GM19240 (cell line): ENCODE data around the gene IDE.
"Not testable (repeated sequence)": the region's sequence is repeated elsewhere in the genome, so short reads cannot be mapped to it uniquely, and the experiment has no call there.

Source experiments
- DNase-seq: peaks from one replicate; pipeline ENCODE4 v3.0.0; 2011; ENCODE audit warnings: low spot score; ENCODE audit not compliant: insufficient read length

IDE gene

DNA sequence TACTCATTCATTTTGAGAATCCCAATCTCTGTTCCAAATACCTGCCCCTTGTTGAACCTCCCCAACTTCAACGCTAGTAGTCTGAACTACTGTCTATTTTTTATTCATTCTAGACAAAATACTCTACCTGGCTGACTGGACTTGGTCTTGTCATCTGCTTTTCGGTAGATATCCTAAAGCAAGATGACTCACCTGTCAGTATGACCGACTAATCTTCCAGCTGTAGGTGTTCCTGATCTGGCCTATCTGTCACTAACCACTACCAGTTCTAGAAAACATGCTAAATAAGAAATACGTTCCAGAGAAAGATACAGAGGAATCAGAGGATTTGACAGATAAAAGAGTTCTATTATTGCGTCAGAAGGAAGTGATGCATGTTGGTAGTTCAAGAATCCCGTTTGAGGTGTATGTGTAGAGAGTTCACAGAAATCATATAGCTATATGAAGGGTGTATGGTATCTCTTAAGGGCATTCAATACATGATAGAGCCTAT lies 81.1 kb downstream of the IDE start:
- no peak for DNase-seq

DNA sequence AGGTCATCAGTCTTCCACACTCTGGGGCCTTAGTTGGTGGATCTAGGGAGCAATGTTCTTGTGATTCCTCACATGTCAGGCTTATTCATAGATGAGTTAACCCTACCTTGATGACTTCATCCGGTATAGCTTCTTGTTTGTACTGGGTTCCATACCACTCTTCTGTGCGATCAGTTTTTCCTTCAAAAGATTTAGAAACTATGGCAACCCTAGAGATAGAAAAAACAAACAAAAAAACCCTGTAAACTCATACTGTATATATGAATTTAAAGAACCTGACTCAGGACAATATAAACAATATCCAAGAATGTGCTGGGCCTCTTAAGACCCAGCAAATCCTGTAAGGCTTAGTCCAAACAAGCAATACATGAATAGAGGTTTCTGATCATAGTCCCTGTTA lies 83.5 kb downstream of the IDE start:
- DNase-seq: no peak

DNA sequence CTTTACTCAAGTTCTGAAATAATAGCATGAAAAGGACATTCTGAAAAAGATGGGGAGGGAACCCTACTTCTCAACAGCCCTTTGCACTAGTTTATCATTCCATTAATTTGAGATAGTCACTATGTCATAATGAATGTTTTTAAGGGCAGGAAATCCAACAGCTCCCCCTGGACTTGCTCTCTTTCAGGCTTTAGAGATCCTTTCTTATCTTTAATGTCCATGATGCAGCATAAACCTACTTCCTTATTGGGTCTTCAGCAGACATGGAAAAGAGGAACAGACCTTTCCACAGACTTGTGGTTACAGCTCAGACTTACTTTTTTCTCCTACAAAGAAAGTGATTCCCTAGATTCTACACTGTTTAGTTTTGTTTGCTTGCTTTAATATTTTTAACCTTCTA lies 87.3 kb downstream of the IDE start:
- no peak for DNase-seq

DNA sequence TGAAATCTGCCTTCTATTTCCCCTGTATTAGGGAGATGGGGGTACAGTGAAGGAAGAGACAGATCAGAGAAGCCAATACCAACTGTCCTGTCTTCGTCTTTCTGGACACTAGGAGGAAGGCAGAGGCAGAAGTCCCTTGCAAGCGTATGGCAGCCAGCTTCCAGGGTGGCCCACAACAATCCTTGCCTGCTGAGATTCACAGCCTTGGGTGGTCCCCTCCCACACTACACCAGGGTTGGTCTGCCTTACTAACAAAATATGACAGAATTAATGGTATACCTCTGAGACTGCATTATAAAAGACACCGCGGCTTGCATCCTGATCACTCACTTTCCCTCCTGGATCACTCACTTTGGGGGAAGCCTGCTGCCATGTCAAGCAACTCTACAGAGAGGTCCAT lies 90.4 kb downstream of the IDE start:
- no peak for DNase-seq

DNA sequence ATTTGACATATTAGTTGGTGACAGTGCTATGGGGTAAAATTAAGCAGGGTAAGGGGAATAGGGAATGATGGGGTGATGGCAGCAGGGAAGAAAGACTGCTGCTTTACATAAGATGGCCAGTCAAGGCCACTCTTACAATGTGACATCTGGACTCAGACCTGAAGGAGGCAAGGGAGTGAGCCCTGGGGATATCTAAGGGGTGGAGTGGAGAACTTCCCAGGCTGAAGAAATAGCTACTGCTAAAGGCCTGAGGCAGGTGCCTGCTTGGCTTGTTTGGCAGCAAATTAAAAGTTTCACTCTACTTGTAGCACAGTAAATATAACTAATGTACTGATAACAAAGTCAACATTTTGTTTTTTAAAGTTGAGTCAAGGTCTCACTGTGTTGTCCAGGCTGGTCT lies 93.5 kb downstream of the IDE start:
- no peak for DNase-seq

DNA sequence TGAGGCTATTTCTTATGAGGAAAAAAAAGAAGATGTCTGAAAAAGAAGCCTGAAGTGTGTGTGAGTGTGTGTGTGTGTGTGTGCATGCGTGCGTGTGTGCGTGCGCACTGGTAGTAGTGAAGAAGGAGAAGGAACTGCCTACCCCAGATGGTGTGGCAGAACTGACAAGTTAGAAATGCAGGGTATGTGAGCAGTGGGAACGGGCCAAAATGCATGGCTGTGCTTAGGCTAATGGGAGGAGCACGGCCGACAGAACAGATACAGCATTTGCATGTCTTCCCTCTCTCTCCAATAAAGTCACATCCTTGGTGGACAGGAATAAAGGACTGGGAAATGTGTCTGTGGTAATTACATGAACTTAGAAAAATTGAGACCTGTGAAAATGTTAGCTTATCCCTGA lies 94.3 kb downstream of the IDE start:
- no peak for DNase-seq

DNA sequence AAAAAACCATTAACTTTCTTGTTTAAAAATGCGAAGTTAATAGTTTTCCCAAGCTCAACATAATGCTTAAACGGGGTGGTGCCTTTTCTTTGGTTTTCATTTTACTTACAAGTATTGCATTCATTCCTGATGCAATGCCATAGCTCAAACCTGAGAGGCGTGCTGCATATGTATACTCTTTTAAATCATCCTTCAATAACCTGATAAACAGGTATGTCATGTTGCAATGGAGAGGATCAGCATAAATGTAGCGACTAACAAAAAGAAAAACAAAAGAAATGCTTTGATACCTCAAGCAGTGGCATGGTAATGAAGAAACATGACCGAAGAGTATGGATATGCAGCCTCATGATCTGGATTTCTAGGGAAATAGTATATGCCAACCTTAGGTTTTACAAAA lies 95.4 kb downstream of the IDE start:
- no peak for DNase-seq

DNA sequence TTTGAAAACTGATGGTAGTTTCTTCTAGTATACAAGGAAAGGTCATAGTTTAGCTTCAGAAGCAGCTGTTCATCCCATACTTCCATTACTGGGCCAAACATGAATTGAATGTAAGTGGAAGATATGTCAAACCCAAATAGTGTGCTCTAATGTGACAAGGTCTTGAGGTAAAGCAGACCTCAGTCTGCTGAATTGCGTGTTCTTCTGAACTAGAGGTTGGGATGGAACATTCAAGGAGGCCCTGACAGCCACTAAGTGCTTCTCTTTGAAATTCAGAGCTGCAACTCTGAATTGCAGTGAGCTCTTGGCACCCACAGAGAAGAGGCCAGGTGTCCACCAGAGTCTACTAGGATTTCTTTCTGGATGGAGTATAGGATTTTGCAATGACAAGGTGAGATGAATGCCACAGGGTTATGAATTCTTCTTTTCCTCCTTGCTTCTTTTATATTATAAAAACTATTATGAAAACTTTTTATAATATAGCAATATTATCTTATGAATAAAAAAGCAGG lies 98.5 kb downstream of the IDE start:
- no peak for DNase-seq

DNA sequence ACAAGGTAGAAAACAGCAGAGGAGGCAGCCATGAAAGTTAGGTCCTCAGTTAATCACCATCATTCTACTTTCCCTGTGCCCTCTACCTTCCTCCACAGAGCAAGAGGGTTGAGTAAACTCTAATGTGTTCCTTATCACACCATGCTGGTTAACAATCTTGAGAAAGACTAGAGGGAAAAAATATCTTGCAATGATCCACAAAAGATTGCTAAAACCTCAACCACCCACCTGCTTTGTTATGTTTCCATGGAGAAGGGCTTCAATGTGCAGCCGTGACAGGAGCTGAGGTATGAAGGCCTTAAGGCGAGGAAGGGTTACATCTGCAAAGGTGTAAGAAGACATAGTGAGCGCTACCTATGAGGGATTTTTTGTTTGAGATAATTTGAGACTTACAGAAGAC lies 103.9 kb downstream of the IDE start:
- DNase-seq: no peak

DNA sequence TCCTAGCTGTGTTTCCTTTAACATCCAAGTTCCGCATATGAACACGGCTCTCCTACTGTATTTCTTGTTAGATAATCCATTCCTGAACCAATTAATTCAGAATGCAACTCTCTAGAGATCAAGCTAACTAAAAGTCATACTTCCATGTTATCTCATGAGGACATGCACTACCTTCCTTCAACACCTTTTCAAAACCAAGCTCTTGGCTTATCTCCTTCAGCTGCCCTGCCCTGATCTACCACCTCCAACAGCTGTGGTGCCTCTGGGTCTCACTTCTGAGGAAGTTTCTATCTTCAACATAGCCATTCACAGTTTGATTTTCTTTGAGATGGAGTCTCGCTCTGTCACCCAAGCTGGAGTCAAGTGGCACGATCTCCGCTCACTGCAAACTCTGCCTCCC lies 109.5 kb downstream of the IDE start:
- DNase-seq: no peak

DNA sequence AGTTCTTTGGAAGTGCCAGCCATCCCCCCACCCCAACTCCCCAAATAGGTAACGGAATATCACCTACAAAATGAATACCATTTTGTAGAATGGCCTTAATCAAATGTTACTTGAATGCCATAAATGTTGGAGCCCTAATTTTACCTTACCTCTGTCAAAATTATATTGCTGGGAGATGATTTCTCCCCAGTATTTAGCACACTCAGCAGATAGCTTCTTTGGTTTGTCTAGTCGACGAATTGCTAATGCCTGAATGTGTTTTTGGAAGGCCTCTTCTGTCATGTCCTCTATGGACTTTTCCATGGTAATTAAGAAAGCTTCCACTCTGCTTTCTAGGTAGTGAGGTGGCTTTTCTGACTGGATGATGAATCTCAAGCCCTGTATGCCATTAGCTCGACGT lies 110.3 kb downstream of the IDE start:
- DNase-seq: no peak

DNA sequence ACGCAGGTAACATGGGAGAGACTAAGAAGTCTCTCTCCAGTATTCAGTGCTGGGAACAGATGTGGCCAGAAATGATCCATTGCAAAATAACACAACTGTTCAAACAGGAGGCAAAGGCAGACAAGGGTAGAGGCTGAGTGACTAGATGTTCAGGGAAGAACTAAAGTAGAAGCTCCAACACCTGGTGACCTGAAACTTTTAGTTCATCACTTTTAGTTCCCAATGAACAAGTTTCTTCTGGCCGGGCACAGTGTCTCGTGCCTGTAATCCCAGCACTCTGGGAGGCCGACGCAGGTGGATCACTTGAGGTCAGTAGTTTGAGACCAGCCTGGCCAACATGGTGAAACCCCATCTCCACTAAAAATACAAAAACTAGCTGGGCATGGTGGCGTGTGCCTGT lies 118.9 kb downstream of the IDE start:
- DNase-seq: not testable (repeated sequence)

DNA sequence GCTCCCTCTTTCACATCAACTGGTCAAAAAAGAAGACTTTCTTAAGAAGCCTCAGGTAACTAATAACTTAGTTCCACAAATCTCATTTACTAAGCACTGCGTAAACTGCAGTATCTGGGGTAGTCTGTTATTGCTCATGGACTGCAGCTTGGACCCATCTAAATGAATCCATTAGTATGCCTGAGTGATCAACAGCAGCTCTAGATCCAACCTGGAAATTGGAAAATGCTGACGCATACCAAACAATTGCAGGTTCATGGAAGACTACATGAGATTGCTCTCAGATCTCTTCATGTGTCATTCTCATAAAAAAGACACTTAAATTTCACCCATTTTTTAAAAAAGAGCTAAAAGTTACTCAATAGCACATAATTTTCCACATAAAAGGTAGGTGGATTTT lies 121.6 kb downstream of the IDE start:
- no peak for DNase-seq

DNA sequence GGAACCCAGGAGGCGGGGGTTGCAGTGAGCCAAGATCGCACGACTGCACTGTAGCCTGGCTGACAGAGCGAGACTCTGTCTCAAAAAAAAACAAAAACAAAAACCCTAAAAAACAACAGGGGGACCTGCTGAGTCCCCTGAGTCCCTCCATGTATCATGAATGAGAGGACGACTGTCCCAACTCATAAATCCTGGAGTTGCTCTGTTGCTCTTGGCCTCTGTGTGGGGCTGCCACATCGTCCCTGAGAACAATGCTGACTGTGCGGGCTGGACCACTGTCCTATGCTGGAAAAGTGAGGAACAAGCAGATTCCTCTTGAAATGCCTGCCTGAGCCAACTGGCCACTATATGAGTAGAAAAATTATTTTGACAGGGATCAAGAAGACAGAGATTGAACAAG lies 122.5 kb downstream of the IDE start:
- no peak for DNase-seq

DNA sequence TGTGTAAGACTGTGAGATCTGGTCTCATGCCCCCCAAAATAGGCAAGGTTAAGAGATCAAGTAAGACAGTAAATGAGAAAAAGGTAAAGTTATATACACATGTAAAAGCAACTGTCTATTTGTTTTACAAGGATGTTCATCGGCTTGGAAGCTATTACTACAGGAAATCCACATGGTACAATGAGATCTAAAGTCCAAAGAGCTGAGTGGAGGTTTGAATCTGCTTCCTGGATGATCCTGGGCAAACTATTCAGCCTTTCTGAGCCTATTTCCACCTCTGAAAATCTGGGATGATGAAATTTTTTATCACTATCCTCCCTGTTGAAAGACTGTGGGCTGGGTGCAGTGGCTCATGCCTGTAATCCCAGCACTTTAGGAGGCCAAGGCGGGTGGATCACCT lies 123.0 kb downstream of the IDE start:
- DNase-seq: no peak

DNA sequence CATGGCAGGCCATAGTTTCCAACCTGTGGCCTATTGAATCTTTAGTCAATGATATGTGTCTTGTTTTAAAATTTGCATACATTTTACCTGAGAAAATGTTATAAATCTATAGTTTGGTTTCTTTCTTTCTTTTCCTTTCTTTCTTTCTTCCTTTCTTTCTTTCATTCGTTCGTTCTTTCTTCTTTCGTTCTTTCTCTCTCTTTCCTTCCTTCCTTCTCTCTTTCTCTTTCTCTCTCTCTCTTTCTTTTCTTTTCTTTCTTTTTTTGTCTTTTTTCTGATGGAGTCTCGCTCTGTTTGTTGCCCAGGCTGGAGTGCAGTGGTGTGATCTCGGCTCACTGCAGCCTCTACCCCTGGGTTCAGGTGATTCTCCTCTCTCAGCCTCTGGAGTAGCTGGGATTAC lies 133.3 kb downstream of the IDE start:
- DNase-seq: no peak

DNA sequence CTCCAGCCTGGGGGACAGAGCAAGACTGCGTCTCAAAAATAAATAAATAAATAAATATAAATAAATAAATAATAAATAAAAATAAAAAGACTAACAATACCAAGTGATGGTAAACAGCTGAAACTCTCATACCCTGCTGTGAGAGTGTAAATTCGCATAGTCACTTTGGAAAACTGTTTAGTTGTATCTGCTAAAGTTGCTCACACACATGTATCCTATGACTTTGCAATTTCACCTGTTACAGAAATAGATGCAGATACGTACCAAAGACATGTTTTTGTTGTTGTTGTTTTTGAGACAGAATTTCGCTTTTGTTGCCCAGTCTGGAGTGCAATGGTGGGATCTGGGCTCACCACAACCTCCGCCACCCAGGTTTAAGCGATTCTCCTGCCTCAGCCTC lies 135.7 kb downstream of the IDE start:
- no peak for DNase-seq

DNA sequence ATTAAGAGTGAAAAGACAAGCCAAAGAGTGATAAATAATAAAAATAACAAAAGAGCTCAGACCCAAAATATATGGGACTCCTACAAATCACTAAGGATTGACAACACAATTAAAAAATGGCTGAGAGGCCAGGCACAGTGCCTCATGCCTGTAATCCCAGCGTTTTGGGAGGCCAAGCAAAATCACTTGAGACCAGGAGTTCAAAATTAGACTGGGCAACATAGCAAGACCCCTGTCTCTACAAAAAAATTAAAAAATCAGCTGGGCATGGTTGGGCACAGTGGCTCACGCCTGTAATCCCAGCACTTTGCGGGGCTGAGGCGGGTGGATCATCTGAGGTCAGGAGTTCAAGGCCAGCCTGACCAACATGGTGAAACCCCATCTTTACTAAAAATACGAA lies 137.3 kb downstream of the IDE start:
- DNase-seq: no peak

DNA sequence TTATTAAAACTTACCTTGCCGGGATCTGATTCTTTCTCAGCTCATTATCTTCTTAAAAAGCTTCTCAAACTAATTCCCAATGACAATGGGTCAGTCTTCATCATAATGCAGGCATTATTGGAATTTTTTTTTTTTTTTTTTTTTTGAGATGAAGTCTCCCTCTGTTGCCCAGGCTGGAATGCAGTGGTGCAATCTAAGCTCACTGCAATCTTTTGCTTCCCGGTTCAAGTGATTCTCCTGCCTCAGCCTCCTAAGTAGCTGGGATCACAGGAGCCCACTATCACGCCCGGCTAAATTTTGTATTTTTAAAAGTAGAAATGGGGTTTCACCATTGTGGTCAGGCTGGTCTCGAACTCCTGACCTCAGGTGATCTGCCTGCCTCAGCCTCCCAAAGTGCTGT lies 137.8 kb downstream of the IDE start:
- DNase-seq: not testable (repeated sequence)

DNA sequence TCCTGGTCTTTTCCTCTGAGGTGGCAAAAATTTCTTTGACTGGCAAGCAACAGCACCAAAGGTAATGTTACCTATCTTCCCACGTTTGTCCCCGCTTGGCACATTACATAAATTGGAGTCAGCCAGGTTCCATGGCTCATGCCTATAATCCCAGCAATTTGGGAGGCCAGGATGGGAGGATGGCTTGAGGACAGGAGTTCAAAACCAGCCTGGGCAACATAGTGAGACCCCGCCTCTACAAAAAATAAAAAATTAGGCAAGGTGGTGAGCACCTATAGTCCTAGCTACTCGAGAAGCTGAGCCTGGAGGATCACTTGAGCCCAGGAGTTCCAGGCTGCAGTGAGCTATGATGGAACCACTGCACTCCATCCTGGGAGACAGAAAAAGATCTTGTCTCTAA lies 139.5 kb downstream of the IDE start:
- DNase-seq: no peak

DNA sequence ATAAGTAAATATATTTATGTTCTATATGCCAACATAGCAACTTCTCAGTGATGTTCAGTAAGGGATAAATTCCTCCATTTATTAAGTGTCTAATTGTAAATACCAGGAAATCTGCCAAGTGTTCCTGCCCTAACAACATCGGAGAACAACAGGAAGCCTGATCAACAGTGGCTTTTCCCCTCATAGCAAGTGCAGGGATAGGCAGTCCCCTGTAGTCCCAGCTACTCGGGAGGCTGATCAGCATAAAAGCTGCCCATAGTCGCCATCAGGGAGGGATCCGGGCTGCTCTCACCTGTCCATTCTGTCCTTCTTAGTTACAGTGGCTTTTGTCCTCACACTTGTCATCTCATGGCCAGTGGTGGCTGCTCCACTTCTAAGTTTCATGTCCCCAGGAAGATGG lies 141.3 kb downstream of the IDE start:
- DNase-seq: no peak

DNA sequence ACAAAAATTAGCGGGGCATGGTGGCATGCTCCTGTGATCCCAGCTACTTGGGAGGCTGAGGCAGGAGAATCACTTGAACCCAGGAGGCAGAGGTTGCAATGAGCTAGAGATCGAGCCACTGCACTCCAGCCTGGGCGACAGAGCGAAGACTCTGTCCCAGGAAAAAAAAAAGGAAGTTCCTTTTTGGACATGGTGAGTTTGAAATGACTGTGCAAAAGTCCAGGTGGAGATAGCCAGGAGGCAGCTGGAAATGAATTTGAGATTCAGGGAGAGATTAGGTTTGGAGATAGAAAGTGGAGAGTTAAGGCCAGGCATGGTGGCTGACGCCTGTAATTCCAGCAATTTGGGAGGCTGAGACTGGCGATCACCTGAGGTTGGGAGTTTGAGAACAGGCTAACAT lies 143.8 kb downstream of the IDE start:
- DNase-seq: no peak

DNA sequence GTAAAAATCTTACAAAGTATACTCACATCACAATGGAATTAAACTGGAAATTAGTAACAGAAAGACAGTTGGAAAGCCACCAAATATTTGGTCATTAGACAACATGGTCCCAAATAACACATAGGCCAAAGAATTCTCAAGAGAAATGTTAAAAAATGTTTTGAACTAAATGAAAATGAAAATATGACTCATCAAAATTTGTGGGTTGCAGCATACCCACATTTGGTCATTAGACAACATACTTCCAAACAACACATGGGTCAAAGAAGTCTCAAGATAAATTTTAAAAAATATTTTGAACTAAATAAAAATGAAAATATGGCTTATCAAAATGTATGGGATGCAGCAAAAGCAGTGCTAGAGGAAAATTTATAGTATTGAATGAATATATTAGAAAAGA lies 152.3 kb downstream of the IDE start:
- no peak for DNase-seq

DNA sequence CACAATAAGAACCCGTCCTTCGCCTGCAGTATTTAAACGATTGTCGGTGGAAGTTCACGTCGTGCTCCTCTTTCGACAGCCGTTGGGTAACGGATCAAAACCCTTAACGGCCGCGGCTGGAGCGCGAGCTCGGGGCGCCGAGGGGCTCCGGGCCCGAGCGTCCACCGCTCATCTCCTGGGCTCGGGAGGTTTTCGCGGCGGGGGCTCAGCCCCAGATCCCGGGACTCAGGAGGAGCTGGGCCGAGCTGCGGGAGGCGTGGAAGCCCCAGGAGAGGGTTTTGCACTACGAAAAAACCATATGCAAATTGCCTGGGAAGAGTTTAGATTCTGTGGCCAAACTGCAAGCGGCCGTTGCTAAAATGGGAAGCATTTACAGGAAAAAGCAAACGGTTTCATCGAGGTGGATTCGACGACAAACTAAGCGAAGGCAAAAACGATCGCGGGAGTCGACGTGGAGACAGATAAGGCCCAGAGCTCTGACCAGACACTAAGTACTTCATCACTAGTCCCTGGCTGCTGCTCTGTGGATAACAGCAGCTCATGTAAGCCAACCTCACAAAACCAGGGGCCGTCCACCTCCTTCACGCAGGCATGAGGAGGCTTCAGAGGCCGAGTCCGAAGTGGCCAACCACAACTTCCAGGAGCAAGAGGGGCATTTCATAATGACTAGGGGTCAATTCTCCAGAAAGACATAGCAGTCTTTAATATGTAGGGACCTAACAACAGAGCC lies 153.2 kb downstream of the IDE start:
- no peak for DNase-seq
